ENCODE data around the gene GNB1L.
"Not testable (repeated sequence)": the region's sequence is repeated elsewhere in the genome, so short reads cannot be mapped to it uniquely, and the experiment has no call there.

DNA sequence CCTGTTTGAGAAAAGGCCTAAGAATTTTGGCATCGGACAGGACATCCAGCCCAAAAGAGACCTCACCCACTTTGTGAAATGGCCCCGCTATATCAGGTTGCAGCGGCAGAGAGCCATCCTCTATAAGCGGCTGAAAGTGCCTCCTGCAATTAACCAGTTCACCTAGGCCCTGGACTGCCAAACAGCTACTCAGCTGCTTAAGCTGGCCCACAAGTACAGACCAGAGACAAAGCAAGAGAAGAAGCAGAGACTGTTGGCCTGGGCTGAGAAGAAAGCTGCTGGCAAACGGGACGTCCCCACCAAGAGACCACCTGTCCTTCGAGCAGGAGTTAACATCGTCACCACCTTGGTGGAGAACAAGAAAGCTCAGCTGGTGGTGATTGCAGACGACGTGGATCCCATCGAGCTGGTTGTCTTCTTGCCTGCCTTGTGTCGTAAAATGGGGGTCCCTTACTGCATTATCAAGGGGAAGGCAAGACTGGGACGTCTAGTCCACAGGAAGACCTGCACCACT is 62.2 kb downstream of the GNB1L start:
- TF ChIP-seq, protein P1, sequence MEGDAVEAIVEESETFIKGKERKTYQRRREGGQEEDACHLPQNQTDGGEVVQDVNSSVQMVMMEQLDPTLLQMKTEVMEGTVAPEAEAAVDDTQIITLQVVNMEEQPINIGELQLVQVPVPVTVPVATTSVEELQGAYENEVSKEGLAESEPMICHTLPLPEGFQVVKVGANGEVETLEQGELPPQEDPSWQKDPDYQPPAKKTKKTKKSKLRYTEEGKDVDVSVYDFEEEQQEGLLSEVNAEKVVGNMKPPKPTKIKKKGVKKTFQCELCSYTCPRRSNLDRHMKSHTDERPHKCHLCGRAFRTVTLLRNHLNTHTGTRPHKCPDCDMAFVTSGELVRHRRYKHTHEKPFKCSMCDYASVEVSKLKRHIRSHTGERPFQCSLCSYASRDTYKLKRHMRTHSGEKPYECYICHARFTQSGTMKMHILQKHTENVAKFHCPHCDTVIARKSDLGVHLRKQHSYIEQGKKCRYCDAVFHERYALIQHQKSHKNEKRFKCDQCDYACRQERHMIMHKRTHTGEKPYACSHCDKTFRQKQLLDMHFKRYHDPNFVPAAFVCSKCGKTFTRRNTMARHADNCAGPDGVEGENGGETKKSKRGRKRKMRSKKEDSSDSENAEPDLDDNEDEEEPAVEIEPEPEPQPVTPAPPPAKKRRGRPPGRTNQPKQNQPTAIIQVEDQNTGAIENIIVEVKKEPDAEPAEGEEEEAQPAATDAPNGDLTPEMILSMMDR (IDR thresholded peaks at IDR 0.05): not testable (repeated sequence)
- not testable (repeated sequence) for TF ChIP-seq POLR2A (IDR thresholded peaks at IDR 0.05)

All from prostate gland (tissue), 2 donors.